Sigmoid colon (tissue), 7 donors: ENCODE results near the gene DDTL. TPM values are rescaled to one million over a fixed set of nuclear protein-coding genes. Genes with fewer than 3 reads are reported as not detected.

ENCODE experiments used
- DNase-seq: peaks from one replicate; pipeline ENCODE4 v3.0.0-alpha.2; 2019
- H3K27ac ChIP-seq, 4 donors: fragments of 200-600 bp; sonication (generic); one replicate each; pipeline ENCODE4 v1.5.1; 2016 to 2019; ENCODE audit warnings: mild to moderate bottlenecking in 1 of 4
- H3K27me3 ChIP-seq, 3 donors: fragments of 200-600 bp; sonication (generic); one replicate each; pipeline ENCODE4 v1.5.1; 2019; ENCODE audit warnings: mild to moderate bottlenecking in 1 of 3
- H3K36me3 ChIP-seq, 4 donors: fragments of 200-600 bp; sonication (generic); one replicate each; pipeline ENCODE4 v1.5.1; 2016 to 2019
- H3K4me1 ChIP-seq, 4 donors: fragments of 200-600 bp; sonication (generic); one replicate each; pipeline ENCODE4 v1.5.1; 2017 to 2019
- H3K4me3 ChIP-seq, 4 donors: fragments of 200-600 bp; sonication (generic); one replicate each; pipeline ENCODE4 v1.5.1; 2017 to 2019; ENCODE audit warnings: mild to moderate bottlenecking in 2 of 4, moderate library complexity in 1 of 4
- H3K9me3 ChIP-seq, 4 donors: fragments of 200-600 bp in 3 of 4; sonication (generic) in 3 of 4; one replicate each; pipeline versions ENCODE4 v1.5.1 to v1.6.1; 2013 to 2019
- EP300 ChIP-seq, 4 donors: sonication (generic); formaldehyde crosslinking; IDR thresholded peaks; one replicate each; pipeline ENCODE4 v1.6.1; 2017; ENCODE audit warnings: antibody characterized with exemption in 4 of 4
- POLR2A ChIP-seq, 2 donors: fragments of 450-650 bp; IDR thresholded peaks; one replicate each; pipeline ENCODE4 v1.6.1; 2016; ENCODE audit warnings: antibody characterized with exemption in 2 of 2, mild to moderate bottlenecking in 2 of 2, moderate library complexity in 2 of 2
- POLR2AphosphoS5 ChIP-seq, 4 donors: sonication (generic); formaldehyde crosslinking; IDR thresholded peaks; one replicate each; pipeline ENCODE4 v1.6.1; 2017; ENCODE audit warnings: antibody characterized with exemption in 4 of 4
- WGBS, 2 donors: extraction: QIAGEN DNeasy Blood & Tissue Kit; methylation state at CpG; one replicate each; pipeline ENCODE4 v1.1.7; 2013; 5-methylcytosine and 5-hydroxymethylcytosine counted together
- intact Hi-C: fragments of 100-400 bp; cut with DNase I; formaldehyde crosslinking; loops from one replicate; pipeline ENCODE4 v1.15.1; 2023
- polyA plus RNA-seq, 3 donors: library from polyadenylated mRNA; stranded (reverse); fragments of 200-250 nt; gene quantifications; one replicate each; pipeline ENCODE4 v1.2.3, GENCODE V29; 2013
- total RNA-seq, 4 donors: library from RNA; depleted of rRNA; stranded (reverse); fragments of >200 nt; gene quantifications; one replicate each; pipeline ENCODE4 v1.1.0, GENCODE V29; 2016
- TF ChIP-seq, protein P1 (sequence below), 4 experiments: fragments of 450-650 bp in 3 of 4; fragments of 200-600 bp in 1 of 4; IDR thresholded peaks; one replicate each; pipeline ENCODE4 v1.5.1; 2016 to 2019; ENCODE audit warnings: antibody characterized with exemption in 4 of 4, mild to moderate bottlenecking in 3 of 4, moderate library complexity in 2 of 4
- donor health status: healthy with polysubstance abuse.
- donor health status: Bipolar disorder and iron deficiency.
- donor health status: healthy.

The DDTL gene
- total and polyA plus RNA-seq, 7 donors = 0.55 to 7.3 (median 2.0) TPM; not detected in 2

GRCh38 chr22:24009227-24010017 lies 42.7 kb downstream of the DDTL start:
- intact Hi-C loops = loop anchor here (5.0 kb wide), 1 partner anchor 153 kb away; no protein-coding TSS in a partner anchor

GRCh38 chr22:24010018-24010391 lies 43.3 kb downstream of the DDTL start:
- no peak overlapping the region for H3K27ac ChIP-seq
- no peak for DNase-seq
- TF ChIP-seq, protein P1, sequence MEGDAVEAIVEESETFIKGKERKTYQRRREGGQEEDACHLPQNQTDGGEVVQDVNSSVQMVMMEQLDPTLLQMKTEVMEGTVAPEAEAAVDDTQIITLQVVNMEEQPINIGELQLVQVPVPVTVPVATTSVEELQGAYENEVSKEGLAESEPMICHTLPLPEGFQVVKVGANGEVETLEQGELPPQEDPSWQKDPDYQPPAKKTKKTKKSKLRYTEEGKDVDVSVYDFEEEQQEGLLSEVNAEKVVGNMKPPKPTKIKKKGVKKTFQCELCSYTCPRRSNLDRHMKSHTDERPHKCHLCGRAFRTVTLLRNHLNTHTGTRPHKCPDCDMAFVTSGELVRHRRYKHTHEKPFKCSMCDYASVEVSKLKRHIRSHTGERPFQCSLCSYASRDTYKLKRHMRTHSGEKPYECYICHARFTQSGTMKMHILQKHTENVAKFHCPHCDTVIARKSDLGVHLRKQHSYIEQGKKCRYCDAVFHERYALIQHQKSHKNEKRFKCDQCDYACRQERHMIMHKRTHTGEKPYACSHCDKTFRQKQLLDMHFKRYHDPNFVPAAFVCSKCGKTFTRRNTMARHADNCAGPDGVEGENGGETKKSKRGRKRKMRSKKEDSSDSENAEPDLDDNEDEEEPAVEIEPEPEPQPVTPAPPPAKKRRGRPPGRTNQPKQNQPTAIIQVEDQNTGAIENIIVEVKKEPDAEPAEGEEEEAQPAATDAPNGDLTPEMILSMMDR (IDR thresholded peaks at IDR 0.05) = no peak
- TF ChIP-seq POLR2AphosphoS5 (IDR thresholded peaks at IDR 0.05) (no peak), POLR2A (IDR thresholded peaks at IDR 0.05) (no peak), EP300 (IDR thresholded peaks at IDR 0.05) (no peak)
- no peaks in the 10 kb centered on the region for H3K9me3 ChIP-seq
- no peaks in the 10 kb centered on the region for H3K27me3 ChIP-seq
- H3K4me3 ChIP-seq = no peak overlapping the region
- intact Hi-C loops = loop anchor here (5.0 kb wide), 1 partner anchor 152 kb away; no protein-coding TSS in a partner anchor
- 95% methylated on average over 2 of the region's 2 CpGs for WGBS, 2 donors
- peaks cover 0 to 27% (median 19%) of the 10 kb centered on the region in 4 donors for H3K4me1 ChIP-seq
- H3K36me3 ChIP-seq = no peaks in the 10 kb centered on the region

More at GRCh38 chr22:24009227-24010017, 42.7 kb downstream of the DDTL start:
- H3K4me1 ChIP-seq = peaks cover 0 to 27% (median 20%) of the 10 kb centered on the region in 4 donors
- H3K9me3 ChIP-seq = no peaks in the 10 kb centered on the region
- H3K27me3 ChIP-seq = no peaks in the 10 kb centered on the region
- no peak for DNase-seq
- WGBS, 2 donors = 84 to 89% methylated on average over 7 of the region's 7 CpGs
- H3K36me3 ChIP-seq = no peaks in the 10 kb centered on the region
- no peak overlapping the region for H3K4me3 ChIP-seq
- TF ChIP-seq EP300 (IDR thresholded peaks at IDR 0.05) (no peak), POLR2AphosphoS5 (IDR thresholded peaks at IDR 0.05) (no peak)
- H3K27ac ChIP-seq = no peak overlapping the region

GRCh38 chr22:24011735-24012068 lies 45.0 kb downstream of the DDTL start:
- no peak for TF ChIP-seq POLR2A (IDR thresholded peaks at IDR 0.05)
- TF ChIP-seq, protein P1 (IDR thresholded peaks at IDR 0.05) = no peak
- no peak for TF ChIP-seq POLR2AphosphoS5 (IDR thresholded peaks at IDR 0.05)
- TF ChIP-seq EP300 (IDR thresholded peaks at IDR 0.05) = no peak
- Histone ChIP-seq H3K27ac (peak overlapping the region; percentile 78 to 89 (median 82)), H3K4me3 (peak overlapping the region; percentile 58 to 98 (median 74)), H3K4me1 (peaks cover 0 to 20% (median 15%) of the 10 kb centered on the region in 4 donors), H3K27me3 (no peaks in the 10 kb centered on the region), H3K9me3 (no peaks in the 10 kb centered on the region), H3K36me3 (no peaks in the 10 kb centered on the region)
- intact Hi-C loops = loop anchor here (5.0 kb wide), 1 partner anchor 151 kb away; no protein-coding TSS in a partner anchor
- no peak for DNase-seq
- WGBS, 2 donors = 0 to 1% methylated on average over 10 of the region's 10 CpGs

- no peak for DNase-seq
- H3K27ac ChIP-seq = no peak overlapping the region
- no peaks in the 10 kb centered on the region for H3K9me3 ChIP-seq
- no peak overlapping the region for H3K4me3 ChIP-seq
- peaks cover 0 to 20% (median 15%) of the 10 kb centered on the region in 4 donors for H3K4me1 ChIP-seq
- H3K36me3 ChIP-seq = no peaks in the 10 kb centered on the region
- WGBS, 2 donors = 94 to 95% methylated on average over 1 of the region's 1 CpG
- no peak for TF ChIP-seq POLR2A (IDR thresholded peaks at IDR 0.05)
- TF ChIP-seq POLR2AphosphoS5 (IDR thresholded peaks at IDR 0.05) = no peak
- TF ChIP-seq, protein P1 (IDR thresholded peaks at IDR 0.05) = no peak
- TF ChIP-seq EP300 (IDR thresholded peaks at IDR 0.05) = no peak
- intact Hi-C loops = no loop called here
- H3K27me3 ChIP-seq = no peaks in the 10 kb centered on the region
Measured at GRCh38 chr22:24016156-24016555, 49.5 kb downstream of the DDTL start.

DNA sequence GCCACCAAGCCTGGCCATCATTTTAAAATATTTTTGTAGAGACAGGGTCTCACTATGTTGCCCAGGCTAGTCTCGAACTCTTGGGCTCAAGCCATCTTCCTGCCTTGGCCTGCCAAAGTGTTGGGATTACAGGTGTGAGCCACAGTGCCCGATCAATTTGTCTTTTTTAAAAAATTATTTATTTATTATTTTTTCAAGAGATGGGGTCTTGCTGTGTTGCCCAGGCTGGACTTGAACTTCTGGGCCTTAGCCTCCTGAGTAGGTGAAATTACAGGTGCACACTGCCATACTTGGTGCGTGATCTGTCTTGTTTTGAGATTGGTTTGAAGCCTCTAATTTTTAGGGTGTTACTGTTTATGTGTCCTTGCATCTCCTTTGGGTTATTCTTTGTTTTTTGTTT lies 54.6 kb downstream of the DDTL start:
- Histone ChIP-seq H3K27me3 (no peaks in the 10 kb centered on the region), H3K36me3 (peaks cover 0 to 5% (median 0%) of the 10 kb centered on the region in 4 donors), H3K27ac (no peak overlapping the region), H3K9me3 (no peaks in the 10 kb centered on the region), H3K4me1 (no peaks in the 10 kb centered on the region), H3K4me3 (no peak overlapping the region)
- no peak for DNase-seq
- intact Hi-C loops = no loop called here
- 97% methylated on average over 3 of the region's 3 CpGs for WGBS, 2 donors
- TF ChIP-seq EP300 (IDR thresholded peaks at IDR 0.05) (no peak), POLR2AphosphoS5 (IDR thresholded peaks at IDR 0.05) (no peak), POLR2A (IDR thresholded peaks at IDR 0.05) (no peak)
- TF ChIP-seq, protein P1 (IDR thresholded peaks at IDR 0.05) = no peak
